ENCODE data around the gene VPS18. TPM values are rescaled to one million over a fixed set of nuclear protein-coding genes. Genes with fewer than 3 reads are reported as not detected.
A peak's percentile ranks its signal among the peaks of the same experiment; 100 is the strongest.

The VPS18 gene
- total and polyA plus RNA-seq, 2 donors (not counting 1 experiment from before 2014, with no cell fraction given) = 15.5 to 36.7 TPM

DNA sequence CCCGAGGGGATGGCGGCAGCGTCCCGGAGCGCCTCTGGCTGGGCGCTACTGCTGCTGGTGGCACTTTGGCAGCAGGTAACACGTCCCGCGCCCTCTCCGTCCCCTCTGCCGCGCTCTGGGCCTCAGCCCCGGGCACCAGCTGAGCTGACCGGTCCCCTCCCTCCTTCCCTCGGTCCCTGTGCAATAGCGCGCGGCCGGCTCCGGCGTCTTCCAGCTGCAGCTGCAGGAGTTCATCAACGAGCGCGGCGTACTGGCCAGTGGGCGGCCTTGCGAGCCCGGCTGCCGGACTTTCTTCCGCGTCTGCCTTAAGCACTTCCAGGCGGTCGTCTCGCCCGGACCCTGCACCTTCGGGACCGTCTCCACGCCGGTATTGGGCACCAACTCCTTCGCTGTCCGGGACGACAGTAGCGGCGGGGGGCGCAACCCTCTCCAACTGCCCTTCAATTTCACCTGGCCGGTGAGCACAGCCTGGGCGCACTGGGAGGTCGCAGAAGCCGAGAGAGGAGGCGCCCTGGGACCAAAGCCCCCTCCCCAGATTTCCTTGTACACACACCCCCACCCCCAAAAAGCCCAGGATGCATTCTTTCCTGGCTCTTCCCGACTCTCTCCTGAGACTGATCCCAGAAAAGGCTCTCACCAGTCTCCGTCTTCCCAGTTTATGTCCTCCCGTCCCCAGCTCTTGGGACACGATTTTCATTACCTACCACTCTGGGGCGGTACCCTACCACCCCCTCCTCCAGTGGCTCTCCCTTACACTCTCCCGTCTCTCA lies 35.6 kb downstream of the VPS18 start:
- peaks cover 43% of the 10 kb centered on the region for H3K27me3 ChIP-seq (ENCODE audit: control insufficient read depth, insufficient read depth, low read length)
- H3K27ac ChIP-seq (ENCODE audit: insufficient read depth, low read length) = no peak overlapping the region
- no peak overlapping the region for H3K9ac ChIP-seq (ENCODE audit: insufficient read depth, low read length)
- no peaks in the 10 kb centered on the region for H4K20me1 ChIP-seq (ENCODE audit: control insufficient read depth, extremely low read depth, insufficient read depth, low read length)
- H2AFZ ChIP-seq (ENCODE audit: low read length) = peak overlapping the region; percentile 49
- peaks cover 11% of the 10 kb centered on the region for H3K4me1 ChIP-seq (ENCODE audit: control insufficient read depth, extremely low read depth, insufficient read depth, low read length)
- H3K9me3 ChIP-seq (ENCODE audit: control insufficient read depth, insufficient read depth, low read depth, low read length) = no peaks in the 10 kb centered on the region
- H3K79me2 ChIP-seq (ENCODE audit: control insufficient read depth, insufficient read depth, low read length) = no peaks in the 10 kb centered on the region
- TF ChIP-seq, protein P1, sequence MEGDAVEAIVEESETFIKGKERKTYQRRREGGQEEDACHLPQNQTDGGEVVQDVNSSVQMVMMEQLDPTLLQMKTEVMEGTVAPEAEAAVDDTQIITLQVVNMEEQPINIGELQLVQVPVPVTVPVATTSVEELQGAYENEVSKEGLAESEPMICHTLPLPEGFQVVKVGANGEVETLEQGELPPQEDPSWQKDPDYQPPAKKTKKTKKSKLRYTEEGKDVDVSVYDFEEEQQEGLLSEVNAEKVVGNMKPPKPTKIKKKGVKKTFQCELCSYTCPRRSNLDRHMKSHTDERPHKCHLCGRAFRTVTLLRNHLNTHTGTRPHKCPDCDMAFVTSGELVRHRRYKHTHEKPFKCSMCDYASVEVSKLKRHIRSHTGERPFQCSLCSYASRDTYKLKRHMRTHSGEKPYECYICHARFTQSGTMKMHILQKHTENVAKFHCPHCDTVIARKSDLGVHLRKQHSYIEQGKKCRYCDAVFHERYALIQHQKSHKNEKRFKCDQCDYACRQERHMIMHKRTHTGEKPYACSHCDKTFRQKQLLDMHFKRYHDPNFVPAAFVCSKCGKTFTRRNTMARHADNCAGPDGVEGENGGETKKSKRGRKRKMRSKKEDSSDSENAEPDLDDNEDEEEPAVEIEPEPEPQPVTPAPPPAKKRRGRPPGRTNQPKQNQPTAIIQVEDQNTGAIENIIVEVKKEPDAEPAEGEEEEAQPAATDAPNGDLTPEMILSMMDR (conservative IDR thresholded peaks at IDR 0.05 in 1 of 2, IDR thresholded peaks at IDR 0.05 in 1 of 2; ENCODE audit: low read depth in 1 of 2, low read length in 2 of 2) = peak in 1 of 2 donors; percentile 6
- peak; percentile 2 for TF ChIP-seq EZH2 (IDR thresholded peaks at IDR 0.05; ENCODE audit: low read length, missing control alignments)
- no peaks in the 10 kb centered on the region for H3K36me3 ChIP-seq (ENCODE audit: control insufficient read depth, insufficient read depth, low read length)
- H3K4me2 ChIP-seq (ENCODE audit: extremely low read depth, insufficient read depth, low read length) = peak overlapping the region; percentile 93
- peak; percentile 65 to 68 for DNase-seq (ENCODE audit: low read depth in 2 of 2)
- H3K4me3 ChIP-seq (replicated peaks in 1 of 4; ENCODE audit: control extremely low read depth in 1 of 4, insufficient read depth in 1 of 4, low read depth in 3 of 4, low read length in 4 of 4) = peak overlapping the region; percentile 33 to 50 (median 44)

- Histone ChIP-seq H3K4me1 (ENCODE audit: control insufficient read depth, extremely low read depth, insufficient read depth, low read length) (peaks cover 11% of the 10 kb centered on the region), H3K27ac (ENCODE audit: insufficient read depth, low read length) (no peak overlapping the region), H3K27me3 (ENCODE audit: control insufficient read depth, insufficient read depth, low read length) (peaks cover 35% of the 10 kb centered on the region), H3K4me2 (ENCODE audit: extremely low read depth, insufficient read depth, low read length) (peak overlapping the region; percentile 93), H3K36me3 (ENCODE audit: control insufficient read depth, insufficient read depth, low read length) (no peaks in the 10 kb centered on the region), H3K9me3 (ENCODE audit: control insufficient read depth, insufficient read depth, low read depth, low read length) (no peaks in the 10 kb centered on the region), H3K79me2 (ENCODE audit: control insufficient read depth, insufficient read depth, low read length) (no peaks in the 10 kb centered on the region), H3K9ac (ENCODE audit: insufficient read depth, low read length) (no peak overlapping the region), H2AFZ (ENCODE audit: low read length) (no peak overlapping the region), H3K4me3 (replicated peaks in 1 of 4; ENCODE audit: control extremely low read depth in 1 of 4, insufficient read depth in 1 of 4, low read depth in 3 of 4, low read length in 4 of 4) (peak overlapping the region; percentile 33 to 50 (median 44)), H4K20me1 (ENCODE audit: control insufficient read depth, extremely low read depth, insufficient read depth, low read length) (no peaks in the 10 kb centered on the region)
- peak in 1 of 2 donors; percentile 31 for DNase-seq (ENCODE audit: low read depth in 2 of 2)
- TF ChIP-seq, protein P1 (conservative IDR thresholded peaks at IDR 0.05 in 1 of 2, IDR thresholded peaks at IDR 0.05 in 1 of 2; ENCODE audit: low read depth in 1 of 2, low read length in 2 of 2) = peak; percentile 38 to 51
- no peak for TF ChIP-seq EZH2 (IDR thresholded peaks at IDR 0.05; ENCODE audit: low read length, missing control alignments)
Measured at GRCh38 chr15:40930430-40931299, 36.4 kb downstream of the VPS18 start.
